ENCODE data around the gene RBM47. TPM values are rescaled to one million over a fixed set of nuclear protein-coding genes. Genes with fewer than 3 reads are reported as not detected.
"Not testable (repeated sequence)": the region's sequence is repeated elsewhere in the genome, so short reads cannot be mapped to it uniquely, and the experiment has no call there.

RBM47 gene
- total RNA-seq, 1 donor: 2.2 TPM

GRCh38 chr4:40395166-40395900 is 234.3 kb downstream of the RBM47 start:
- H3K4me1 ChIP-seq (ENCODE audit: insufficient read depth, low read length): peaks cover 5% of the 10 kb centered on the region
- no peak overlapping the region for H3K27ac ChIP-seq (ENCODE audit: low read depth, low read length)
- no peak overlapping the region for H3K4me3 ChIP-seq (ENCODE audit: insufficient read depth, low read length)
- TF ChIP-seq CTCF (IDR thresholded peaks at IDR 0.05; ENCODE audit: extremely low read depth, low read depth, low read length): no peak
- H3K9me3 ChIP-seq (ENCODE audit: low read depth, low read length): no peaks in the 10 kb centered on the region
- DNase-seq (ENCODE audit: insufficient read length, low spot score, missing footprints): no peak
- no peaks in the 10 kb centered on the region for H3K27me3 ChIP-seq (ENCODE audit: insufficient read depth, low read length)
- H4K20me1 ChIP-seq (ENCODE audit: insufficient read depth, low read length): no peaks in the 10 kb centered on the region
- H3K79me2 ChIP-seq (ENCODE audit: insufficient read depth, low read length): no peaks in the 10 kb centered on the region
- H3K4me2 ChIP-seq (ENCODE audit: insufficient read depth, low read length): no peak overlapping the region
- H2AFZ ChIP-seq (ENCODE audit: low read length): no peak overlapping the region
- H3K36me3 ChIP-seq (ENCODE audit: insufficient read depth, low read length): no peaks in the 10 kb centered on the region

DNA sequence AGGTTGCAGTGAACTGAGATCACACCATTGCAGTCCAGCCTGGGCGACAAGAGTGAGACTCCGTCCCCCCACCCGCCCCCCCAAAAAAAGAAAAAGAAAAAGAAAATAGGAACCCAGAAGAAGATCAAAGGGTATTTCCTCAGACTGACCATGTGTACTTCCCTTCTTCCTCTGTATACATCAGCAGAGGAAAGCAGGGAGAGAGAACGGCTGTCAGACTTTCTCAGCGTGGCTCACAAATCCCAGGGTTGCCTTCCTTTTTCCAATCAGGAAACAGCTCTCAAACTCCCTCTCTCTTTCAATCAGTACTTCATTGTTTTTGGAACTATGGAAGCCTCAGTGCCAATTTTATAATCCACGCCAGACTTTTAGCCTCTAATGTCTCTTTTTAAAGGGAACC is 235.4 kb downstream of the RBM47 start:
- H3K4me2 ChIP-seq (ENCODE audit: insufficient read depth, low read length): no peak overlapping the region

DNA sequence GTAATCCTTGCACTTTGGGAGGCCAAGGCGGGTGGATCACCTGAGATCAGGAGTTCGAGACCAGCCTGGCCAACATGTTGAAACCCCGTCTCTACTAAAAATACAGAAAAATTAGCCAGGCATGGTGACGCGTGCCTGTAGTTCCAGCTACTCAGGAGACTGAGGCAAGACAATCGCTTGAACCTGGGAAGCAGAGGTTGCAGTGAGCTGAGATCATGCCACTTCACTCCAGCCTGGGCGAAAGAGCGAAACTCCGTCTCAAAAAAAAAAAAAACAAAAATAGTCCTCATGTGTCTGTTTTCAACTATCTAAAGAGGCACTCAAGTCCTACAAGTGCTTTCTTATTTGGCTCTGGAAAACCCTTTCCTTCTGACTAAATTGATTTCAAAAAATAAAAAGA is 237.4 kb downstream of the RBM47 start:
- not testable (repeated sequence) for H3K4me3 ChIP-seq (ENCODE audit: insufficient read depth, low read length); H3K9me3 ChIP-seq (ENCODE audit: low read depth, low read length); H3K27ac ChIP-seq (ENCODE audit: low read depth, low read length); H3K36me3 ChIP-seq (ENCODE audit: insufficient read depth, low read length); DNase-seq (ENCODE audit: insufficient read length, low spot score, missing footprints); H3K4me1 ChIP-seq (ENCODE audit: insufficient read depth, low read length); H3K27me3 ChIP-seq (ENCODE audit: insufficient read depth, low read length); H4K20me1 ChIP-seq (ENCODE audit: insufficient read depth, low read length); H3K79me2 ChIP-seq (ENCODE audit: insufficient read depth, low read length); H3K4me2 ChIP-seq (ENCODE audit: insufficient read depth, low read length); H2AFZ ChIP-seq (ENCODE audit: low read length)

More for the DNA sequence above, 235.4 kb downstream of the RBM47 start:
- peaks cover 5% of the 10 kb centered on the region for H3K4me1 ChIP-seq (ENCODE audit: insufficient read depth, low read length)
- no peaks in the 10 kb centered on the region for H3K36me3 ChIP-seq (ENCODE audit: insufficient read depth, low read length)
- H3K4me3 ChIP-seq (ENCODE audit: insufficient read depth, low read length): no peak overlapping the region
- TF ChIP-seq CTCF (IDR thresholded peaks at IDR 0.05; ENCODE audit: extremely low read depth, low read depth, low read length): no peak
- no peaks in the 10 kb centered on the region for H3K9me3 ChIP-seq (ENCODE audit: low read depth, low read length)
- no peaks in the 10 kb centered on the region for H4K20me1 ChIP-seq (ENCODE audit: insufficient read depth, low read length)
- no peak for DNase-seq (ENCODE audit: insufficient read length, low spot score, missing footprints)
- H2AFZ ChIP-seq (ENCODE audit: low read length): no peak overlapping the region
- H3K79me2 ChIP-seq (ENCODE audit: insufficient read depth, low read length): no peaks in the 10 kb centered on the region
- H3K27me3 ChIP-seq (ENCODE audit: insufficient read depth, low read length): no peaks in the 10 kb centered on the region
- no peak overlapping the region for H3K27ac ChIP-seq (ENCODE audit: low read depth, low read length)

GRCh38 chr4:40389986-40390385 is 239.7 kb downstream of the RBM47 start:
- DNase-seq (ENCODE audit: insufficient read length, low spot score, missing footprints): no peak
- Histone ChIP-seq H3K4me3 (ENCODE audit: insufficient read depth, low read length) (no peak overlapping the region), H4K20me1 (ENCODE audit: insufficient read depth, low read length) (no peaks in the 10 kb centered on the region), H3K79me2 (ENCODE audit: insufficient read depth, low read length) (no peaks in the 10 kb centered on the region), H2AFZ (ENCODE audit: low read length) (no peak overlapping the region), H3K27ac (ENCODE audit: low read depth, low read length) (no peak overlapping the region), H3K4me1 (ENCODE audit: insufficient read depth, low read length) (no peaks in the 10 kb centered on the region), H3K36me3 (ENCODE audit: insufficient read depth, low read length) (no peaks in the 10 kb centered on the region), H3K4me2 (ENCODE audit: insufficient read depth, low read length) (no peak overlapping the region), H3K9me3 (ENCODE audit: low read depth, low read length) (no peaks in the 10 kb centered on the region), H3K27me3 (ENCODE audit: insufficient read depth, low read length) (no peaks in the 10 kb centered on the region)
- TF ChIP-seq CTCF (IDR thresholded peaks at IDR 0.05; ENCODE audit: extremely low read depth, low read depth, low read length): no peak
